Heart right ventricle (tissue), 16 donors: ENCODE measurements around the gene ALDH3B2. TPM values are rescaled to one million over a fixed set of nuclear protein-coding genes. Genes with fewer than 3 reads are reported as not detected.

ENCODE experiments used
- ATAC-seq, 8 donors: fragments of 200-7000 bp; cut with Tn5 transposase; one replicate each; pipeline ENCODE4 v1.9.1; 2020; ENCODE audit warnings: mild to moderate bottlenecking in 8 of 8, moderate library complexity in 8 of 8, moderate number of reproducible peaks in 1 of 8
- DNase-seq, 2 donors: peaks; one replicate each; pipeline ENCODE4 v3.0.0-alpha.2; 2020
- H3K27ac ChIP-seq, 10 donors: fragments of 200-600 bp; sonication (generic) in 2 of 10; one replicate each; pipeline versions ENCODE4 v1.5.0 to v1.8.0; 2020 to 2022; ENCODE audit warnings: mild to moderate bottlenecking in 3 of 10
- H3K27me3 ChIP-seq, 7 donors: fragments of 200-600 bp; one replicate each; pipeline ENCODE4 v1.8.0; 2021 to 2022; ENCODE audit warnings: mild to moderate bottlenecking in 2 of 7
- H3K36me3 ChIP-seq, 9 donors: fragments of 200-600 bp; sonication (generic) in 1 of 9; one replicate each; pipeline versions ENCODE4 v1.5.0 to v1.8.0; 2020 to 2022; ENCODE audit warnings: mild to moderate bottlenecking in 2 of 9
- H3K4me1 ChIP-seq, 9 donors: fragments of 200-600 bp; sonication (generic) in 1 of 9; one replicate each; pipeline versions ENCODE4 v1.5.0 to v1.8.0; 2020 to 2022; ENCODE audit warnings: mild to moderate bottlenecking in 4 of 9
- H3K4me3 ChIP-seq, 10 donors: fragments of 200-600 bp; sonication (generic) in 2 of 10; one replicate each; pipeline versions ENCODE4 v1.5.0 to v1.8.0; 2020 to 2022; ENCODE audit warnings: mild to moderate bottlenecking in 7 of 10, moderate library complexity in 2 of 10
- H3K9me3 ChIP-seq, 11 donors: fragments of 200-600 bp in 10 of 11; sonication (generic) in 2 of 11; one replicate each; pipeline versions ENCODE4 v1.5.0 to v1.8.0; 2013 to 2022; ENCODE audit warnings: mild to moderate bottlenecking in 2 of 11, control low read depth in 1 of 11, moderate library complexity in 1 of 11
- CTCF ChIP-seq, 9 donors: fragments of 200-600 bp; sonication (generic) in 2 of 9; IDR thresholded peaks; one replicate each; pipeline versions ENCODE4 v1.5.0 to v1.8.0; 2021 to 2022; ENCODE audit warnings: antibody characterized with exemption in 9 of 9, mild to moderate bottlenecking in 5 of 9, moderate library complexity in 1 of 9
- WGBS, 2 donors: extraction: QIAGEN DNeasy Blood & Tissue Kit; methylation state at CpG; one replicate each; pipeline ENCODE4 v1.1.7; 2013; ENCODE audit warnings: inconsistent platforms in 1 of 2; 5-methylcytosine and 5-hydroxymethylcytosine counted together
- intact Hi-C, 10 donors: fragments of 100-400 bp; cut with DNase I; formaldehyde crosslinking; loops; one replicate each; pipeline versions ENCODE4 v1.11.1 to v1.14.2; 2022
- polyA plus RNA-seq, 2 donors: library from polyadenylated mRNA; stranded (reverse); fragments of 200-250 nt; gene quantifications; one replicate each; pipeline ENCODE4 v1.2.3, GENCODE V29; 2013
- total RNA-seq, 10 donors: library from RNA; stranded (reverse); fragmentation: NEBNext Ultra II Directional in 3 of 10; extraction: Animal tissue kit (Norgen Biotek cat#: 25700) in 3 of 10; gene quantifications; one replicate each; pipeline versions ENCODE4 v1.2.1 to v1.2.4, GENCODE V29; 2021 to 2023
- donor health status: Arrhythmogenic right ventricular cardiomyopathy.
- donor health status: ischemic (EF 13 %, LVEDD 7.1; RV severe dilation, severe dysfunction).
- donor health status: healthy with polysubstance abuse.
- donor health status: DM: no; HTN: yes; CAD: no.
- donor health status: DM: no; HTN: no; CAD: no.
- donor health status: ischemic (EF 25% LVEDD 6.9; RV normal size, moderate dysfunction).
- donor health status: ischemic (EF 25% LVEDD 5.7; RV mildly dilated, moderate dysfunction).
- donor health status: healthy.
- donor health status: DM: yes; HTN: yes; CAD: no.
- donor health status: Ischemic cardiomyopathy.
- donor health status: ischemic (EF 35%, LVEDD 5.7; RV mildly dilated, moderate dysfunction).
- donor health status: nonischemic (EF 11% LVEDD 7.7; RV severe dilation, severe dysfunction).
- donor health status: DM: yes; HTN: yes; CAD: no.
- donor health status: PGD.
- donor health status: ischemic (EF 29% LVEDD 5.4; RV normal size, mild dysfunction).
- donor health status: nonischemic (EF 23%, LVEDD 6.1; RV moderate dilation, normal function).

Gene ALDH3B2
- total and polyA plus RNA-seq, 12 donors = 0.03 TPM; not detected in 11

- ATAC-seq = no peak
- no peak for DNase-seq
- no peak for TF ChIP-seq CTCF (IDR thresholded peaks at IDR 0.05)
- Histone ChIP-seq H3K4me3 (no peak overlapping the region), H3K36me3 (no peaks in the 10 kb centered on the region), H3K4me1 (no peaks in the 10 kb centered on the region), H3K27me3 (peaks cover 0 to 37% (median 4%) of the 10 kb centered on the region in 7 donors), H3K27ac (no peak overlapping the region), H3K9me3 (peaks cover 0 to 9% (median 0%) of the 10 kb centered on the region in 11 donors)
- intact Hi-C loops = no loop called here
- 73 to 83% methylated on average over 10 of the region's 10 CpGs for WGBS, 2 donors
Measured at GRCh38 chr11:67699521-67699920, 25.1 kb upstream of the ALDH3B2 start.

- intact Hi-C loops = no loop called here
- WGBS, 2 donors = 71 to 78% methylated on average over 6 of the region's 6 CpGs
- DNase-seq = no peak
- Histone ChIP-seq H3K27me3 (peaks cover 0 to 37% (median 4%) of the 10 kb centered on the region in 7 donors), H3K27ac (no peak overlapping the region), H3K4me3 (no peak overlapping the region), H3K4me1 (no peaks in the 10 kb centered on the region), H3K36me3 (no peaks in the 10 kb centered on the region), H3K9me3 (peaks cover 0 to 9% (median 0%) of the 10 kb centered on the region in 11 donors)
- ATAC-seq = no peak
- TF ChIP-seq CTCF (IDR thresholded peaks at IDR 0.05) = no peak
Measured at GRCh38 chr11:67698247-67698646, 23.8 kb upstream of the ALDH3B2 start.

DNA sequence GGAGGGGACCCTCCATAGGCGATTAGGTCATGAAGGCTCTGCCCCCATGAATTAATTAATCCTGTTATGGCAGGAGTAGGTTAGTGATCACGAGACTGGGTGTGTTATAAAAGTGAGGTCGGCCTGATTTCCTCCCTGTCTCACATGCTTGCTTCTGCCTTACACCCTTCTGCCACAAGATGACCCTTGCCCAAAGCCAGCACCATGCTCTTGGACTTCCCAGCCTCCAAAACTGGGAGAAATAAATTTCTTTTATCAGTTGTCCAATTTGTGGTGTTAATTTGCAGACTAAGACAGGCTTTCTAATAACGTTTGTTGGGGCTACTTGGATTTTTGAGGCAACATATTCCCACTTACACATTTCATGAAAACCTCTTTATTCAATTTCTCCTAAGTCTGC is 23.4 kb upstream of the ALDH3B2 start:
- DNase-seq (no peak), ATAC-seq (no peak)
- H3K27ac ChIP-seq = no peak overlapping the region
- no peak for TF ChIP-seq CTCF (IDR thresholded peaks at IDR 0.05)
- peaks cover 0 to 37% (median 4%) of the 10 kb centered on the region in 7 donors for H3K27me3 ChIP-seq
- H3K36me3 ChIP-seq = no peaks in the 10 kb centered on the region
- H3K4me3 ChIP-seq = no peak overlapping the region
- peaks cover 0 to 9% (median 0%) of the 10 kb centered on the region in 11 donors for H3K9me3 ChIP-seq
- no peaks in the 10 kb centered on the region for H3K4me1 ChIP-seq
- intact Hi-C loops = no loop called here
- 83 to 85% methylated on average over 4 of the region's 4 CpGs for WGBS, 2 donors

DNA sequence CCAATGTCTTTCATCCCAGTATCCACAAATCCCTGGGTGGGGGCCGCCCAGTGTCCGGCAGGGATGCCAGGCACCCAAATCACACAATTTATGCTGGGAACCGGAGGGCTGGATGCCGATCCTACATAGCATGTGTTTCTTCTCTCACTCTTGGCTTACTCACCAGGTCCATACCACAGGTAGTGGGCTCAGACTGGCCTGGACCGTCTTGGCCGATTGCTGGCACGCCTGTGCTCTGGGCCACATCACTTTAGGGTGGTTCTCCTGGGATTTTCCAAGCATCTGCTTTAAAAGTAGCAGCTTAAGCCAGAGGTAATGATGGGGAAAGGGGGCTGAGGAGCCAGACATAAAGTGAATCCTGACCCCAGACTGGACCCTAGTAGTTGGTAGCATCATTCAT is 22.6 kb upstream of the ALDH3B2 start:
- intact Hi-C loops = no loop called here
- Histone ChIP-seq H3K4me3 (no peak overlapping the region), H3K36me3 (no peaks in the 10 kb centered on the region), H3K9me3 (peaks cover 0 to 9% (median 0%) of the 10 kb centered on the region in 11 donors), H3K27ac (no peak overlapping the region), H3K4me1 (no peaks in the 10 kb centered on the region), H3K27me3 (peaks cover 0 to 37% (median 4%) of the 10 kb centered on the region in 7 donors)
- WGBS, 2 donors = 80 to 87% methylated on average over 7 of the region's 7 CpGs
- DNase-seq (no peak), ATAC-seq (no peak)
- no peak for TF ChIP-seq CTCF (IDR thresholded peaks at IDR 0.05)
